OCI-LY7 (cell line): ENCODE data around the gene PPP1R9B.

Experiments
- CTCF ChIP-seq: fragments of 200-600 bp; sonication (generic); conservative IDR thresholded peaks from 2 replicates; pipeline ENCODE4 v1.5.1; 2014; ENCODE audit warnings: mild to moderate bottlenecking, antibody characterized with exemption, low read length, moderate library complexity, mixed read lengths
- EZH2phosphoT487 ChIP-seq: fragments of 200-600 bp; sonication (generic); IDR thresholded peaks from 2 replicates; pipeline ENCODE4 v1.6.1; 2018; ENCODE audit warnings: low read depth, borderline replicate concordance, mild to moderate bottlenecking, mixed run types, antibody characterized with exemption, low read length, moderate library complexity, mixed read lengths

GRCh38 chr17:50120475-50121253 is 29.8 kb downstream of the PPP1R9B start:
- TF ChIP-seq CTCF (no peak), EZH2phosphoT487 (no peak)
